GM18873 (cell line): Measurements from ENCODE around the gene TRMT10C.
"Not testable (repeated sequence)": the region's sequence is repeated elsewhere in the genome, so short reads cannot be mapped to it uniquely, and the experiment has no call there.

ENCODE experiments used
- ATAC-seq: cut with Tn5 transposase; IDR thresholded peaks from one replicate; pipeline ENCODE4 v1.9.1; 2021; ENCODE audit warnings: mild to moderate bottlenecking, moderate library complexity, moderate number of reproducible peaks; ENCODE audit not compliant: unreplicated experiment, low FRiP score

Gene TRMT10C

DNA sequence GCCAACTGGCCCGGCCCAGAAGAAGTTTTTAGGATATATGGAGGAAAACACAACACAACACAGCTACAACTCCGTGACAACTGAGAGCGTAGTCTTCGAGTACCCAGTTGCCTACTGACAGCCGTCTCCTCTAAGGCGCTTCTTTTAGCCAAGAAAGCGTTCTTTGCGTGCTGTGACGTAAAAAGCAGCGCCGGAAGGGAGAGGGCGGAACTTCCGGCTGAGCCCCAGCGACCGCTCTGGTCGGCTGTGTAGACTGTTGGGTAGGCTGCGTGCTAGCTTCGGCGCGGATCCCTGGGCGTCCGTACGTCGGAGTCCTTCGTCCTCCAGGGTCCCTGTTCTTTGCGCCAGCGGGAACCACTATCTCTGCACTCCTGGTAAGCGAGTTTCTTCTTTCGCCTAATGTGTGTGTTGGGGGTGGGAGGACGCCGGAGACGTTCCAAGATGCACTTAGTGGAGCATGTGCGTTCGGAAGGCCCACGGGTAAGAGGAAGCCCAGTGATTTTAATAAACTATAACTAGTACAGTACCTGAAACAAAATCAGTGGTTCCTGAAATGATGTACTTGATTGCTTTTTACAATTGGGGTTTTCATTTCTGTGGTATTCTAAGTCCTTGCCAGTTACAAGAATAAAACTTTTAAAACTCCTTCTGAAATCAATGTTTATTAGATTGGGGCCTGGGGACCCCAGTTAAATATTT is at the start of gene TRMT10C:
TSS of gene TRMT10C (plus strand) at position 239 of the 699 bp plus-strand sequence. CDS start 2,914 bp downstream, outside the sequence.
- ATAC-seq, result peak; percentile 97

DNA sequence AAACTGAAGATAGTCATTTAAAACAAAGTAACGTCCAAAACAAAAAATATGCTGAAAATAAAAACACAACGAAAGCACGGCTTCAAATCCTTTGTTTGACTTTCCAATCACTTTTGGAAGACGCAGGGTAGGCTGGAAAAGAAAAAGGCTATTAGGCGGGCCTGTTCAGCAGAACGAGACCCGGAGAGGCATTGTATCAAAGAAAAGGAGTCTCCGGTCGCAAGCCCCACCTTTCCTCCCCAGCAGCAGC is 49.3 kb upstream of the TRMT10C start:
- peak; percentile 19 for ATAC-seq

DNA sequence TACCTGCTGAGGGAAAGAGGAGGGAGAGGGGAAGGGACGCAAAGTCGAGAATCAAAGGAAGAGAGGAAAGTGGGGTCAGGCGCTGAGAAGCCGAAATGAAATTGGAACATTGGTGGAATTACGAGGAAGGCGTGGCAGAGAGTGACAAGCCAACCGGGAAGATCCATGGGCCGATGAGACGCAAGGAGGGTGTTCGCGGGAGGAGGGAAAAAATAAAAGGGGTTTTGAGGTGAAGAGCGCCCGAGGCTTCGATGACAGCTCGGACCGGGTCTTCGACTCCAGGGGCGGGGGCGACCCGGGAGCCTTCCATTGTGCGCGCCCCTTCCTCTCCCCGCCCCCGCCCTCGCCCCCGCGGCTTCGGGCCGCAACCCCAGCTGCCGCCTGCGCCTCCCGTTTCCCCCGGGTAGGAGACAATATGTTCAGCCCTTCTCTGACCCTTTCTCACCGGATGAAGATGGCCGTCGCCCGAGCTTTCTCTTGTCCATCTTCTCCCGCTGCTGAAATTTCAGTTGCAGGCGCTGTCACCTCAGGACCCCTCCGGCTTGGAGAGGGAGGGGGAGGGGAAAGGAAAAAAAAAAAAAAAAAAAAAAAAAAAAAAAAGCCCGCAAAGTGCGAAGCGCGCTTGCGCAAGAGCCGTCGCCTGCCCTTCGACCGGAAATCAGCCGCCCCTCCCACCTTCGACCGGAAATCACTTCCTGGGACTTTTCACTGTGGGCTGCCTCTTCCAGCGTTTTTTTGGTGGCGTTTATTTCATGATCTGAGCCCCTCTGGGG is 48.8 kb upstream of the TRMT10C start, which contains the start of gene SENP7:
TSS of gene SENP7 (minus strand) at position 567 of the 773 bp plus-strand sequence. CDS start at position 485, 82 bp downstream.
- ATAC-seq, result peak; percentile 47

DNA sequence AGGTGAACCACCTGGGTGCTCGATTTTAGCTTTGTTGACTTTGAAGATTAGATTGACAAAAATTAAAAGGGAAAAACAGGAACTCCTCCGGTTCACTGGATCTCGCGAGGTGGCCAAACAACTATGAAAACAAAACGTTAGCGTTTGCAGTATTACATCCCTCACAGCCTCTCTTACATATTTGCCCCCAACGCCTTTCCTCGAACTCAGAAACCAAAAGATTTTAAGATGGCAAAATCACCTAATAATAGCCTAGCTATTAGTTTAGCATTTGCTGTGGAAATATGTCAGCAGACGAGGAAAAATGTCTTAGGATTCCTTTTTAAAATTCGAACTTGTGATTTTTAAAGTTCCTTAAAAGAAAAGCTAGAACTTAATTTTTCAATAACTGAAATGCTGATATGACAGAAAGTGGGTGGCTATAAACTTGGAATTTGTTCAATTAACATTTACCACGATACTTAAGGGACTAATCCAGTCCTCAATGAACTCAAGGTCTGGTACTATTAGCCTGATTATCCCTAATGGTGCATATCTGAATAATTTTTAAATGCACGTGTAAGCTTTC is 48.2 kb upstream of the TRMT10C start:
- peak; percentile 23 for ATAC-seq

DNA sequence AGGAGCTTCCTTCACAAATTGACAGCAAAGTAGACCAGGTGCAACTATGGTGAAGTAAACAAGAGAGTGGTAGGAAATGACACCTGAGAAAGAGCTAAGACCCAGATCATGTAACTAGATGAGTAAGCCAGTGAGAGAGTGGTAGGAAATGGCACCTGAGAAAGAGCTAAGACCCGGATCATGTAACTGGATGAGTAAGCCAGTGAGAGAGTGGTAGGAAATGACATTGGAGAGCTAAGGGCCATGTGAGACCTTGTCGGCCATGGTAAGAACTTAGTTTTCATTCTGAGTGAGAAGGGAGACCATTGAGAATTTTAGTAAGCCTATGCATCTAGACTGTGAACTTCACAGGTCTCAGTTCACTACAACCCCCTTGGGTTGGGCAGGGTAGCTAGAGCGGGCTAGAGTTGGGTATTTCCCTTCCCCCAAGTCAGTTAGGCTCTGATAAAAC is 43.2 kb upstream of the TRMT10C start:
- peak; percentile 99 for ATAC-seq

DNA sequence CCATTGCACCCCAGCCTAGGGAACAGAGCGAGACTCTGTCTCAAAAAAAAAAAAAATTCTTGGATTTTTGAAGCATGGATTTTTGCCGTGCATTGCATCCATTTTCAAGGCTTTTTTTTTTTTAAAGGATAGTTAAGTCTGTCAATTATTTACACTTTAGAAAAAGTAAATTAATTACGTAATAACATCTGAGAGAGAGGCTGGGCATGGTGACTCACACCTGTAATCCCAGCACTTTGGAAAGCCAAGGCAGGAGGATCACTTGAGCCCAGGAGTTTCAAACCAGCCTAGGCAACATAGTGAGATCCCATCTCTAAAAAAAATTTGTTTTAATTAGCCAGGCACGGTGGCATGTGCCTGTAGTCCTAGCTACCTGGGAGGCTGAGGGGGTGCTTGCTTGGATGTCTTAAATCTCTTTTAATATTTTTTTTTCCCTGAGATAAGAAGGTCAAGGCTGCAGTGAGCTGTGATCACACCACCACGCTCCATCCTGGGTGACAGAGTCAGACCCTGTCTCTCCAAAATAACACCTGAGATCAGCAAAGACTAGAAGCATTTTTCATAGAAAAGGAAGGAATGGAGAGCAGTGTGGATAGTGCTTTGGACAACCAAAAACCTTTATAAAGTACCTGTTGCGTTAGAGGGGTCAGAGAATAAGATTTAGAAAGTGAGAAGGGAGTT is 41.8 kb upstream of the TRMT10C start:
- ATAC-seq, result no peak

DNA sequence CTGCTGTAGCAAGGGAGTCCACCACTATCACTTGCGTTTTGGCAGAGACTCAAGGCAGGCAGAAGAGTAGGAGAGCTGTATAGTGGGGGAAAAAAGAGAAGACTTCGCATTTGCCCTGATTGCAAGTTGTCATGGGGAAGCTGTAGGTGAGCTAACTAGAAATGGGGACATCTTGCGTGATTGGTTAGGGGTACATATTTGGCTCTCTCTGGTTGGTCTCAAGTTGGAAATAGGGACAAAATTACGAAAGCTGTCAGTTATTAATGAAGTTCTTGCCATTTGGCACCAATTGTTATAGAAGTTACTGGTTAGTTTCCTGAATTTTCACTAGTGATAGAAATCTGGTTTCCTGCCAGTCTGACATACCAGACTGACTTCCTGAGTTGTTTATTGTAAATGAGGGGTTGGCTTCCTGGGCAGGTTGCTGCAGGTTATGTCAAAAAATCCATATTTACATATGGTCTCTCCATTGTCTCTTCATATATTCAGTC is 40.4 kb upstream of the TRMT10C start:
- no peak for ATAC-seq

DNA sequence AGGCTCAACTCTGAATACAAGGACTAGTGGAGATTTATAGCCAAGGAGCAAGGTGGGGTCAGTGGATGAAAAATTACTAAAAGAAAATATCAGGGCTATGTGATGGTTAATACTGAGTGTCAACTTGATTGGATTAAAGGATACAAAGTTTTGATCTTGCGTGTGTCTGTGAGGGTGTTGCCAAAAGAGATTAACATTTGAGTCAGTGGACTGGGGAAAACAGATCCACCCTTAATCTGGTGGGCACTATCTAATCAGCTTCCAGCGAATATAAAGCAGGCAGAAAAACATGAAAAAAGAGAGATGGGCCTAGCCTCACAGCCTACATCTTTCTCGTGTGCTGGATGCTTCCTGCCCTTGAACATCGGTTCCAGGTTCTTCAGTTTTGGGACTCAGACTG is 34.2 kb upstream of the TRMT10C start:
- ATAC-seq, result no peak

DNA sequence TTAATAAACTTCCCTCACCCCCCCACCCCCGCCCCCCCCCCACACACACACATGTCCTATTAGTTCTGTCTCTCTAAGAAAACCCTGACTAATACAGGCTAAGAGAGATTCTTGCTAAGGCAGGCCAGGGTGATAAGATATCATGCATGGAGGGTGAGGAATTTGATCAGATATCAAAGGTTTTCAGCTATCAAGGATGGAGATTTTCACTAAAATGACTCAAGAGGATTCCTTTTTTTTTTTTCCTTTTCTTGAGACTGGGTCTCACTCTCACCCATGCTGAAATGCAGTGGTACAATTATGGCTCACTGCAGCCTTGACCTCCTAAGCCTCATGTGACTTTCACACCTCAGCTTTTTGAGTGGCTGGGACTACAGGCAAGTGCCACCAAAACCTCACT is 33.8 kb upstream of the TRMT10C start:
- no peak for ATAC-seq

DNA sequence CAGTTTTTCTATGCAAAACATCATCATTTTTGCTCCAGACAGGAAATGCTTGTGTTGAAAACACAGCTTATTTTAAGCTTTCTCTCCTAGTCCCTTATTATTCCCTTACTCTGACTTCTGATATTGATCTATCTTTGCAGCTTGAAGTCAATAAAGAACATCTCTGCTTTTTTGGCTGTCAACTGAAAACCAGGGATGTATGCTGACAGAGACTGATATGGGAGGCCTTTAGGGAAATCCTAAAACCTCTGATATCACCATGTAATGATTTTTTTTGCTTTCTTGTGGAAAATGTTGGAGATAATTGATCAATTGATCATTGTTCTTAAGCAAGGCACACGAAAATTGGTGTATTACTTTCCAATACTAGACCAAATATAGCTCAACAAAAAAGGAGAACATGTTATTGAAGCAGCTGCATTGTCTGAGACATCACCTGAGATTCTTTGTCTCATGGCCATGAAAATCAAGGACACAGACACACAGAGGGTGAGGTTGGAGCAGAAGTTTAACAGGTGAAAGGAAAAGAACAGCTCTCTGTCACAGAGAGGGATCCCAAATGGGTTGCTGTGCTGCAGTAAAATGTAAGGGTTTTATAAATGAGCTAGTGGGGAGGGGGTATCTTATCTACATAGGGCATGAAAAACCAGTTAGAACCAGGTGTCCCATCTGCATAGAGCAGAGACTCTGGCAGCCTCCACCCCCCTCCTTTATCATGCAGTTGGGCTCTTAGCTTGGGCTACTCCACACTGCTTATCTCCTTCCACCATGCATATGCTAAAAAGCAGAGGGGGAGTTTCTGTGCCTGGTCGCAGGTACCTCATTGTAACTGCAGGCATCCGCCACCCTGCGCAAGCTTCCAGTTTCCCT is 31.6 kb upstream of the TRMT10C start:
- no peak for ATAC-seq

DNA sequence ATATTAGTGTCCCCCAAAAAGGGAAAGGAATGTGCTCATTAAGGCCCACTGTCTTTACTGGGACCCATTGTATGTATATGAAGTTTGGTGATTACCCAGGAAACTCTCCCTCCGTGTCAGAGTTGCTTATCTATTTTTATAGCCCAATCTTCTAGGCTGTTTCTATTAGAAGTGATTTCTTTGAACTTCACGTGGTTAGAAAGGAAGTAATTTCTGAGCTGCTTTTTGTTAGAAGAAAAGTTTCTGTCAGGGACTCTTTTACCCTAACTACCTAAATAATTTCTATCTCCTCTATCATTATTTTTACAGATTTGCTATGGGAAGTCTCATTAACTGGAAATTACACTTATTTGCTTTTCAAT is 31.0 kb upstream of the TRMT10C start:
- ATAC-seq, result no peak

DNA sequence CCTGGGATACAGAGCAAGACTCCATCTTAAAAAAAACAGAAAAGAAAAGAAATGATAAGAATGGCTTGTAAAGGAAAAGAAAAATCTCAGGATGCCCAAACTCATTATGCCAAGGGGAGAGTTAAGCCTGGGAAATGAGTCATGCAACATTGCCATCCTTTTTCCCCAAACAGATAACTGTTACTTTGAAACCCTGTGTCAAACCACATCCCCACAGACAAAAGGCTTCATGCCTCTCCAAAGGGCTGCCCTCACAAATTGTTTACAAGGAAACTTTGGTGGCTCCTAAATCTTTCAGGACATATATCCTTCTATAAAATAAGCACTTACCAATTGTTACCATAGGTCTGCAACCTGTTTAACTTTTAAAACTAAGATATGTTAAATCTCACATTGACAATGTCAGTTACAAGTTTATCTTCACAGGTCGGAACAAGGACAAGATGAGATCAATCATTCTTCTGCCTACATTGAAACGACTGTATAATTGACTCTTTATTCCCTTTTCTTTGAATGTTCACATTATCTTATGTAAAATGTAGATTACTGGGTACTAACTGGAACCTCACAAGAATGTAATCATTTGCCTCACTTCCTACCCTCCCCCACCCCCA is 30.1 kb upstream of the TRMT10C start:
- no peak for ATAC-seq

DNA sequence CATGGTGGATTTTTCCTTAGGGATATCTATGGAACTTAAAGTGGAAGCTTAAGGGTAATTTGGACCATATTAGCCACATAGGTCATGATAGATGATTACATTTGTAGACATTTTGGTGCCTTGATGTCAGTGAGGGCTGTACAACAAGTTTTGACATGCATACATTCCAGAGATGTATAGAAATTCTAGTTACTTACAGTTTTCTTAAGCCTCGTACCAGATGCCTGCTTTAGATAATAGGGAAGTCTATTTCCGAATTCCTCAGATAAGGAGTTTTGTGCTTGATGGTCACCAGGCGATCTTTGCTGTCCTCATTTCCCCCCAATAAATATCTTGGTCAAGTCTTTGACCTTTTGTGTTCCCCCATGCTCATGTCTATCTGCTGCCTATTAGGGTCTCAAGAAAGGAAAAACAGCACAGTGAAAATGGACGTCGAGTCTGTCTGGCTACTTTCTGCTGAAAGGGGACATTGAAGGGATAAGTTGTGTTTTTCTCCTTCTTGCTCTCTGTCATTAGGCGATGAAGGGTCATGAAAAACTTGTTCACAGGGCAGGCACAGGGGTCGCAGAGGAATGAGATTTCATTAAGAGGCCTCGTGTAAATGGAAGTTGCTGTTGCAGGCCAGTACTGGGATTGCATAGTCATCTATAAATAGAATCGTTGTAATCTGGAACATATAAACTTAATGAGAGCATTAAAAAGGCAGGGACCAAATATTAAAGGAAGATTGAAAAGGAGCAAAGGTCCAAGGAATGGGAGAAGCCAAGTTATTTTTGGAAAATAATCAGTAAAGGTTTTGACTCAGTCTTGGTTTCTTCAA is 28.7 kb upstream of the TRMT10C start:
- no peak for ATAC-seq

DNA sequence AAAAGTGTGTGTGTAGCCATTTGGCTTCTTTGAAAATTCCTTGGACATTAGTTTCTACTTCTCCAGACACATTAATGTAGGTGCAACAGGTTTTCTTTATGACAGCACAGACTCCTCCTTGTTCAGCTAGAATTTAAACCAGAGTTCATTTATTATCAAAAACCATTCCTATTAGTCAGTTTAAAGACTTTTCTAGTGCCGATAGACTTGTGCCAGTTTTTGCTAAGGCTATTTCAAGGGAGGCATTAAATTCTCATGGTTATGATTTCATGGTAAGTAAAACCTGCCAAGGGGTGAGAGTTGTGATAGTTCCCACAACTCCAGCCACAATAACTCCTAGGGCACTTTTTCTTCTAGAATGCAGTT is 28.1 kb upstream of the TRMT10C start:
- ATAC-seq, result no peak

DNA sequence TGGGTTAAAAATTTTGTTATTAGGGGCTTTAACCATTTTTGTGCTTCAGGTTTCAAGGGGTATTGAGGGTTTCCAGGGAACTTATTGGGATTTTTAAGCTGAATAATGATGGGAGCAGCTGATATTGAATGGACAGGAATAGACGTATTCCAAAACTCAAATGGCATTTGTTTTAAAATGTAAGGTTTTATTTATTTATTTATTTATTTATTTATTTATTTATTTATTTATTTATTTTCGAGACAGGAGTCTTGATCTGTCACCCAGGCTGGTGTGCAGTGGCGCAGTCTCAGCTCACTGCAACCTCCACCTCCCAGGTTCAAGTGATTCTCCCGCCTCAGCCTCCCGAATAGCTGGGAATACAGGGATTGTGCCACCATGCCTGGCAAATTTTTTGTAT is 26.4 kb upstream of the TRMT10C start:
- no peak for ATAC-seq

DNA sequence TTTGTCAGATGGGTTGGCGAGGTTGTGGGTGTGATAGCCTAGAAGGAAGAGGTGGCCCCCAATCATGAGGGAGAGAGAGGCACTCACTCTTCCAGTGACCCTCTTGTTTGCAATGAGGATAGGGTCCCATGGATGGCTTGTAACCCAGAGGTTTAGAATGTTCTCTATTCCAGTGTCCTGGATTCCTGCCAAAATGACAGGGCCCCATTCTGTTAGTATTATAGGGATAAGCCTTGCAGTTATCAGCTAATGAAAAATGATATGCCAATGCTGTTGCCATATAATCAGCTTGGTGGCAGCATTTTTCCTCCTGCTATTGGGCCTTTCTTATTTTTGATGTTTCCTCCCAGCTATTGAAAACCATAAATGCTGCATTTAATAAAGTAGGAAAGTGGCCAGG is 25.4 kb upstream of the TRMT10C start:
- no peak for ATAC-seq

DNA sequence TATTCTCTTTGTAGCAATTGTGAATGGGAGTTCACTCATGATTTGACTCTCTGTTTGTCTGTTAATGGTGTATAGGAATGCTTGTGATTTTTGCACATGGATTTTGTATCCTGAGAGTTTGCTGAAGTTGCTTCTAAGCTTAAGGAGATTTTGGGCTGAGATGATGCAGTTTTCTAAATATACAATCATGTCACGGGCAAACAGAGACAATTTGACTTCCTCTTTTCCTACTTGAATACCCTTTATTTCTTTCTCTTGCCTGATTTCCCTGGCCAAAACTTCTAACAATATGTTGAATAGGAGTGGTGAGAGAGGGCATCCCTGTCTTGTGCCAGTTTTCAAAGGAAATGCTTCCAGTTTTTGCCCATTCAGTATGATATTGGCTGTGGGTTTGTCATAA is 24.7 kb upstream of the TRMT10C start:
- ATAC-seq, result not testable (repeated sequence)

DNA sequence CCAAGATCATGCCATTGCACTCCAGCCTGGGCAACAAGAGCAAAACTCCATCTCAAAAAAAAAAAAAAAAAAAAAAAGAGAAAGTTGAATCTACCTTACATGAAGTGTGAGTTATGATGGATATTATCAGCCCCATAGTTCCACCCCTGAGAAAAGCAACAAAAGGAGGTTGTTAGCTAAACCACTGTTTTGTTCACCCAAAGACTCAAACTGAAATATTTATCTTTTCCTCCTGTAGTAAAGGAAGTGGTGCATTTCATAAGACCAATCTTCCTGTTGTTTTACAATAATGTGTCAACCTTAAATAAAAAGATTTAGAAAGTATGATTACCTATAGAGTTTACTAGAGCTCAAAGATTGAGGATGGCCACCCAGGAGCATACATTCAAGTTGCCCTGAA is 18.7 kb upstream of the TRMT10C start:
- ATAC-seq, result no peak
